GM19351 (cell line): Measurements from ENCODE around the gene ASB4.
"Not testable (repeated sequence)": the region's sequence is repeated elsewhere in the genome, so short reads cannot be mapped to it uniquely, and the experiment has no call there.

Experiments
- ATAC-seq: cut with Tn5 transposase; IDR thresholded peaks from one replicate; pipeline ENCODE4 v1.9.1; 2021; ENCODE audit warnings: mild to moderate bottlenecking, moderate library complexity; ENCODE audit not compliant: unreplicated experiment

The ASB4 gene

DNA sequence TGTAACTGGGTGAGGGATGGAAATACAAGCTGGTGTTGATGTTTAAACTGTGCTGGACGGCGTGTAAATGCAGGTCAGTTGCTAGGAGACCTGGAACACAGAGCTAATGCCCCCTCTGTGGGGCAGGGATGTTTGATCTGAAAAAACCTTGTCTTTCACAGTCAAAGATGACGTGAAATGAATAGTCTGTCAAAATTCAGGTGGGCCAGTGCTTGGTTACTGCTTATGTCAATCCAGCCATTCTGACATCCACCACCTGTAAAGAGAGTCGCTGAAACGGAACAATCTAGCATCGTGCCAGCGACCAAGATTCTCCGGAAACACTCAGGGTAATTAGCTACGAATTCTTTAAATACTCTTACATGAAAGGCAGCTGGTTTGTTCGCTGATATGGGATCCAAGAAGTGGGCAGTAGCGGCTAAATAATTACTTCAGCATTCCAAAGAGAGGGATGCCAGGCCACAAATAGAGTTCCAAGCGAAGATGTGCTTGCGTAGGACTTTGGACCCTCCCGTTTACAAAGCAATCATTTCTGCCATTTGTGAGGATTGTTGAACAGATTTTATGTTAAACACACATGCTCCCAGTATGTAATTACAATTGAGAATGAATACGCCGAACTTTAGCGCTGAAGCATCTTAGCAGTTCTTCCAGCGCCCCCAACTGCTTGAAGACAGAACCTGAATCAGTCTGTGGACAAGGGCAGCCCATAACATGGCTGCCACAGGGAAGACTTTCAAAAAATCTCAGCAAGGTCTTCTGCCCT, 7.3 kb upstream of the ASB4 start:
- ATAC-seq, result no peak

DNA sequence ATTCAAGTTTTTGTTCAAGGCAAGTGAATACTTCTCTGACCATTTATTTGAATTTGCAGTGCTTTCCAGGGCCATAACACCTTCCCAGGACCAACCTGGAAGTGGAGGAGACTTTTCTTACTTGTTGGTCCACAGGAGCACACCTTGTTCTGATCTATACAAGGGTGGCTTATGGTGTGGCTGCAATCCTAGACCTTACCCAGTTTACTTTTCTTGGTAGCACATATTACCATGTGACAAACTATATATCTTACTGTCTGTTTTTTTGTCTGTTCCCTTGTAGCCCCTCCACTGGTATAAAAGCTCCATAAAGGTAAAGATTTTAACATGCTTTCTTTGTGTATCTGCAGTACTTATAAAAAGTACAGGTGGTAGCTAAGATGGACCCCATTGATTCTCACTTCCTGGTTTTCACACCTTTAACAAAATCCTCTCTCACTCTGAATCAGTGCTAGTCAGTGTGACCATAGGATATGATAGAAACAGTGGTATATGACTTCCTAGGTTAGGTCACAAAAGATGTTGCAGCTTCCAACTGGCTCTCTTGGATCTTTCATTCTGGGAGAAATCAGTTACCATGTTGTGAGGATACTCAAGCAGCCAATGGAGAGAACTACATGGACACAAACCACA, 5.6 kb upstream of the ASB4 start:
- ATAC-seq, result peak; percentile 77

DNA sequence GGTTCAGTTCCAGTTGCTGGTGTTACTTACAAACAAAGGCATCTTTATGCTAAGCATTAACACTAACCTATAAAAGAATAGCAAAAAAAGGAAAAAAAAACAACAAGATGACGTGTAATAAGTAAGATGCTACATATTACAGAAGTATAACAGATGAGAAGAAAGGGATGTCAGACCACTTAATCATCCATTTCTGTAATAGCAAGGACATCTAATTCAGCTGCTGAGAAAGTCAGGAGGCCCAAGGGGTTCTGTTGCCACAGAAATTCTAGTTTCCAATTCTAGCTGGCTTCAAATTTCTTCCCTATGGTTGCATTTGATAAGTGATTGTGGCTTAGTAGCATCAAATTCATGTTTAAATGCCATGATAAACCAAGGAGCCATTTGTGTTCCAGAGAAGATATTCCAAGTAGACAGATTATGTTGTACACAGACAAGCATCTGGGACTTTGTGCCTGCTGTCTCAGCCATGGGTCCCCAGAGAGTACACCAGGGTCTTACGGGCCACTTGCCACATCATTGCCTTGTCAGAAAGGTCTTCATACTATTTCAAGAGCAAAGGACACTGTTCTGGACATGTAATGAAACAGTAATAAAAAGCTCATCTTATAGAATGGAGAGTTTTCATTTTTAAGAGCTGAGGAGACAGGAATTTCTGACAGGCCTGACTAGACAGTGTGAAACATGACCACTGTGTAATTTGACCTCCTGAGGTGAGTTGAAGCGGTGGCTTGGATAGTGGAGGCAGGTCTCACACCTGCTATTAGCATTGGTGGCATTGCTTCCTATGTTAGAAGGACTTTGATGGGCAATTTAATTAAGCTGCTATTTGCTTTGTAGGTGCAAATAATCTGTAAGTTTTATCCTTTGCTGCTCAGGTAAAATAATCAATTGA, 4.2 kb upstream of the ASB4 start:
- no peak for ATAC-seq

DNA sequence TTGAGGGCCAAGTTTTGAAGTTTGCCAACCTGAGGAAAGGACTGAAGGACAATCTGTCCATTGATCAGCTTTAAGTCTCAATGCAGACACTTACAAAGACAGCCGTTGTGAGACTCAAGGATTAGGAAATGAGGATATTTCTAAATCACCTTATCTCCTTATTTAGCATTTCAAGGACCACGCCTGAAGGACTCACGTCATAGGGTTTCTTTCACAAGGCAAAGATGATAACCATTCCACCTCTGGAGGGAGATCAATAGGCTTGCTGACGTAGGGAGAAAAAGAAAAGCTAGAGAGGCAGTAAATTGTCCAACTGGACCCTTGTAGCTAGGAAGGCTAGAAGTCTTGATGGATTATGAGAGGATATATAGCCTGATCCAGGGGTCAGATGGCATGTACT, 3.3 kb upstream of the ASB4 start:
- no peak for ATAC-seq

DNA sequence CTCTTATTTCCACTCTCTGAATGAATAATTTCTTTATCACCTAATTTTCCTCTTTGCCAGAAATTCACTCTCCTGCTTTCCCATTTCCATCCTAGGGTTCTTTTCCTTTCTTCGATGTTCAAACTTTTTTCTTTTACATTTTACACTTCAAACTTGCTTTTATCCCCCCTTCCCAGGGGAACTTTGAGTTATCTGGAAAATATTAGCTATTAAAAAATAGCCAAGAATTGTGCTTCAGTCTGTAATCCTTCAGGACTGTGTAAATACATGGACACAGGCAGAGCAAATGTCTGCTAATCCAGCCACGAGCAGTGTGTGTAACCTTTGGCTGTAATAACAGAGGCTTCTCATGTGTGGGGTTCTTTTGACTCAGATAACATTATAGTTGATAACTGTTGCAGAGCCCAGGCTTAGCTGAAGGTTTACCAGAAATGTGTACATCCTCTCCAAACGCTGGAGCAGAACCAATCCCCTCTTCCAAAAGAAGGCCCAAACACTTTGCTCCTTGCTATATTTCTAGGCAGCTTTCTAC, 4.6 kb downstream of the ASB4 start:
- no peak for ATAC-seq

DNA sequence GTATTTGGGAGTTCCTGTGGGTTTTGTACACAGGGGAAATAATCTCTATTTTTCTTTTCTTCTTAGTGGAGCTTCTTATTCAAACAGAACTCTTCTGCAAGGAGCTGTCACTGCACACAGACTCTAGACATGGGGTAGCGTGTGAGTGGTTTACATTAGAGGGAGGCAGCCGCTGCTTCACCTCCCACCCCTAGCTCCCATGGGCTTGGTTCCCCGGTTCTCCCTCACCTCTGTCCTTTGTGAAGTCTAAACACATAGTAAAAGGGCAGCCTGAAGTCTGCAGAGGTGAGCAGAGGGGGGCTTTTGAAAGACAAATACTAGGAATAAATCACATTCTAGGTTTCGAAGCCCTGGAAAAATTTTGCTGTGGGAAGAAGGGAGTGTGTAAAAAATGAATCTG, 5.5 kb downstream of the ASB4 start:
- no peak for ATAC-seq

DNA sequence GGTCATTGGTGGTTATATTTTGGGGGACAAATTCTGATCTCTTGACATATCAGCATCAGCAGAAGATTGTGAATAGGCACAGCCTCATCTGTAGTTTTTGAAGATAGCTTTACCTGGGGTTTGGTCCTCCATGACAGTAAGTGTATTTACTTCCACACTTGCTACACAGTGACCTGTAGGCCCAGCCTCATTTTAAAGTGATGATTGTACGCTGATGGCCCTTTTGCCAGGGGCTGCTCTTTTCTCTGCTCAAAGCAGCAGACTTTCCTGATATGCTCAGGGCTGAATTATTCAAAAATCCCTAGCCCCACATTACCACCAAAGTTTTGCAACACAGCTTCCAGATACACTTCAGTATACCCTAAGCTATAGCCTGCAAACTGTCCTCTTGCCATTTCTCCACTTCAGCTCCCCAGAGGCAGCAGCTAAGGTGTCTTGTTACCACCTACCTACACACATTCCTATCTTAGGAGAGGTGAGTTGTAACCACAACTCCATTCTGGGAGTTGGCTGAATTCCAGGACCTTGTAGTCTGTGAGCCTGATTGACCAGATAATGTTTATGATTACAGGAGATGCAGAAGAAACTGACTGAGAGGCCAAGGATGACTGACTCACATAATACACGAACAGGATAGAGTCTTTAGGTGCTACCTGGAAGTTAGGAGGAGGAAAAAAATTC, 6.0 kb downstream of the ASB4 start:
- ATAC-seq, result no peak

DNA sequence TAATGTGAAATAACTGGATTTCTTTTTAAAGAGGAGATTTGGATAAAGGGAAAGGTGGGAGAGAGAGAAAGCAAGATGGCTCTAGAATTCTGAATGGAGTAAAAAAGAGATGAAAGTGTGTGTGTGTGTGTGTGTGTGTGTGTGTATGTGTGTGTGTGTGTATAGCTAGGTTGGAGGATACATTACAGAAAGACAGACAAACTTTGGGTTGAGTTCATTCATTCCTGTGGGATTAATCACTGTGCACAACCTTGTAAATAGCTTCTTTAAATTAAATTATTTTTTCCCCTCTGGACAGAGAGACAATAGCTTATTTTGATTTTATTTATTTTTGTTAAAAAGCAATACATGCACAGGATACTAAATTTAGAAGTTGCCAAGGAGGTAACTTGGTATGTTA, 7.5 kb downstream of the ASB4 start:
- no peak for ATAC-seq

DNA sequence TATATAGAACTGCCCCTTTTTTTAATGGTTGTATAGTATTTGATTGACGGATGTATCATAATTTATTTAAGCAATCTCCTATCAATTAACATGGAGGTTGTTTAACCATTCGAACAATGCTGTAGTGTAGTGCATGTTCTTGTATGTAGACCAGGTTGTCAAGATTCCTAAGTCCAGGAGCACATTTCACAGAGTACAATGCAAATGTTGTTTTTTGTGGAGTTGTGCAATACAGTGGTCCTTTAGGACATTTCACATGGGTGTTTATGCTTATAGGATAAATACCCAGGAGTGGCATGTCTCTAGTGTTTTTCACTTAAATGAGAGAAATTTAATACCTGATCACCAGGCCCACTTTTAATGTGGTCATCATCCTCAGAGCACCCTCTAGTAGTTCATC, 8.1 kb downstream of the ASB4 start:
- ATAC-seq, result no peak

DNA sequence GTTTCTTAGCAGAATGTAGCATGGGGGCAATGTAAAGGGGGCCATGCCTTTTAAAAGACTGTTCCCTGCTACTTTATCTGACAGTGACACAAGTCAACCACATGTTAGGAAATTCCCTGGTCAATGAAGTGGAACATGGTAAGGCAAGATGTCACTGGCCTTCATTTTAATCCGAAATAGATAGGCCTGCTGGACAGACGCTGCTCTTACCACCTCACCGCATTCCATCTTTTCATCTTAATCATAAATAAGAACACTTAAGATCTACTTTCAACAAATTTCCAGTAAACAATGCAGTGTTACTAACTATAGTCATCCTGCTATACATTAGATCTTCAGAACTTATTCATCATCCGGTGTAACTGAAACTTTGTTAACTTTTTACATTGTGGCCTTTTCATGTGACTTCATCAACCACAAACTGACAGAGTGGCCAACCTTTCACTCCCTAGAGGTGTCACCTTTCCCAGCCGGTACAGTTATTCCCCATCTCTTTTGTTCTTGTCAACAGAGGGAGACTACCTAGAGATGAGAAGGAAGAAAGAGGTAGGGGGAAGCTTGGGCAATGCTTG, 15.6 kb downstream of the ASB4 start:
- ATAC-seq, result peak; percentile 90

DNA sequence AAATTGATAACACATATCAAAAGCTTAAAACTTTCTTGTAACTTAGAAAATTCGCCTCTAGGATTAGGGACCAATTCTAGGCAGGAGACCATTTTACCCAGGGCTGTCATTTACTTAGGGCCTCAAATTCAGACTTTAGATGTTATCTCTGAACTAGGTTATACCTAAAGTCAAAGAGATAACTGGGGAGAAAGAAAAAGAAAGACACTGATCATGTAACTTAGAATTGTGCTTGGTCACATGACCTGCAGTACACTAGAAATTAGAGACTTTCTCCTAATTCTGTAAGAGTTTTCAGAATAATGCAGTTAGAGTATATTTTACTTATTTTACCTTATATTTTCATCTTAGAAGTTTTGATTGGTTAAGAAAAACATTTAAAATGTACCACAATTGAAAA, 16.7 kb downstream of the ASB4 start:
- ATAC-seq, result no peak

DNA sequence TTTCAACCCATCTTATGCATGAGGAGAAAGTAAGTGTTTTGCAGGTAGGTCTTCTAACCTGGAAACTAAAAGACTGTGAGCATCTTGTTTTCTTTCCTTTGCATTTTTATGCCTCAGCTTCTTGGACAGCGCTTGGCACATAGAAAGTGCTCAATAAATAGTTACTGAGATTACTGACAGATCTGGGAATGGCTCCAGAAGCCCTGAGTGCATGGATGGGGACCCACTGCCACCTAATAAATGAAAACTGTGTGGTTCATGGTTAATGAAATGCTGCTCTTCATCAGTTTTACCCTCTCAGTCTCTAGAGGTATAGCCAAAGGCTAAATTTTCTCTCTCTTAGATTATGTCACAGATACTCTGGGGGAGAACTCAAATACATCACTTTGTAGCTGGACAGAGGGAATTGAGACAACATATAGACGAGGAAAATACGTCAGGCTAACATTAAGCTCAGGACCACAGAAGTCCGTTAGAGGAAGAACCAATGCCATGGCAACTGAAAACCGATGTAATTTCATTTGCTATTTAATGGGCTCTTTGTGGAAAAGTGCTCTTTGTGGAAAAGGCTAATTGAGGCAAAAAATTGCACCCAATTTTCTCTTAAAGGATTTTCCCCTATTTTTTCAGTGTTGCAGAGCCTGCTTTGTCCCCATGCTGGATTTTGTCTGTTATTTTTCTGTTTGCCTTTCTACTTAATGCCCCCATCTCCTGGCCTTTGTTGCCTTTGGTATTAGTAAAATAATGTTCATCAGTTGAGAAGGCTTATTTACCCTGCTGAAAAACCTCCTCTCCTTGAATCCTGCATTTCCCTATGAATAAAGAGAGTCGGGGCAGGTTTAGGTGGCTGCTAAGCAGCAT, 17.8 kb downstream of the ASB4 start:
- ATAC-seq, result no peak

DNA sequence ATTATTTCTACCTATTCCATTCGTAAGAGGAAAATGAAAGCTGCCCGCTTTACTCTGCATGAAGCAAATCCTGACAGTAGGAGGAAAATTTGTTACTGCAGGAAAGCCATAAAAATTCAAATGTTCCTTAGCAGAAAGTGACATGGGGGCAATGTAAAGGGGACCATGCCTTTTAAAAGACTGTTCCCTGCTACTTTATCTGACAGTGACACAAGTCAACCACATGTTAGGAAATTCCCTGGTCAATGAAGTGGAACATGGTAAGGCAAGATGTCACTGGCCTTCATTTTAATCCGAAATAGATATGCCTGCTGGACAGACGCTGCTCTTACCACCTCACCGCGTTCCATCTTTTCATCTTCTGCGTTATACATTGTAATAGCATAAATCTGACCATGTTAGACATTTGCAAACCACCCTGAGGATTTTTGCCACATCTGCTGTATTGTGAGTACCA, 18.4 kb downstream of the ASB4 start:
- not testable (repeated sequence) for ATAC-seq

DNA sequence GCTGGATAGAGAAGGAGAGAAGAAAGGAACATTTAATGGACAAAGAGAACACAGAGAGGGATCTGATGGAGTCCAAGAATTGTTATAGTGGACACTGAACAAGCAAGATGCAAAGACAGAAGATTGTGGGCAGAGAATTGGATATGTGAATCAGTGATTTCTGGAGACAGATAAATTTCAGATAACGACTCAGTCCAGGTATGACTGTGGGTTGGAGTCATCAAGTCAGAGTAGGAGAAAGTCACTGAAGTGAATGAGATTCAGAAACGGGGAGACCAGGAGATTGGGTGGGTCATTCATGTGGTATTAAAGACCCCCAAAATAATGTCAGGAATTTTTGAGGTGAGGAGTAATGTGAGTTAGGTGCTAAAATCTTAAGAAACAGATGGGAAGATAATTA, 23.0 kb downstream of the ASB4 start:
- ATAC-seq, result no peak

DNA sequence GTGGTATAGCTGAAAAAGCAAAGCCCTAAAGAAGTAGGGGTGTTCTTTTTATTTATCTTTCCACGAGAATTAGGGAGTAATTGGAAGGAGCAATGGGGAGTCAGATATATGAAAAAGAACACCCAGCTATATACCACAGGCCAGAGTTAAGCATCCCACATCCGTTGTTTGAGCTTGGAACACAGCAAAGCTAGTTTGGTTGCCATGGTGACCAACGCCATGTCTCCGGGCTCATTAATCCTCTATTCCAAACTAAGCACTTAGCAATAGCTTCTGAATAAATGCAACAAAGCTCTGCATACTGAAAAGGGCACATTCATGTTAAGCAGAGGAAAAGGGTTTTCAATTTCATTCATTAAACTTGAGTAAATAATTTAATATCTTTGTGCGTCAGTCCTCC, 23.5 kb downstream of the ASB4 start:
- no peak for ATAC-seq

DNA sequence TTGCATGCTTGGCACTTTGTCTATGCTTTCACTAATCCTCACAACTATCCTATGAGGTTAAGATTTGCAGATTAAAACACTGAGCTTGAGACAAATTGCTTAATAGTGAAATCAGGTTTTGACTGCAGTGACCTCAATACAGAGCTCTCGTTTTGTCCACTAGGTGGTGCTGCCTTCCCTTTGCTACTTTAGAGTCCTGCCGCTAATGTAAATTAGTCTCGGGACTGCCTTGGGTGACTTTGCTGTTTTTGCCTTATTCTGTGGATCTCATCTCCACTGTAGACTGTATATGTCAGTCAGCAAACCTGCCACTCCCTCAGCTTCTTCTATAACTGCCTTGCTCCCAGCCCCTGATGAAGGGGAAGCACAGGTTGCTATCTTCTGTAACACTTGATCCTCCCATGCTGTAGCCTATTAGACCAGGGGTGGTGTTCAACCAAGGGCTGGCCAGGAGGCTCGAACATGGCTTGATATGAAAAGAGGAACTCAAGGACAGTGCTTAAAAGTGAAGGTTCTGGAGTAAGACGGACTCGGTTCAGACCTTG, 26.0 kb downstream of the ASB4 start:
- peak; percentile 90 for ATAC-seq

DNA sequence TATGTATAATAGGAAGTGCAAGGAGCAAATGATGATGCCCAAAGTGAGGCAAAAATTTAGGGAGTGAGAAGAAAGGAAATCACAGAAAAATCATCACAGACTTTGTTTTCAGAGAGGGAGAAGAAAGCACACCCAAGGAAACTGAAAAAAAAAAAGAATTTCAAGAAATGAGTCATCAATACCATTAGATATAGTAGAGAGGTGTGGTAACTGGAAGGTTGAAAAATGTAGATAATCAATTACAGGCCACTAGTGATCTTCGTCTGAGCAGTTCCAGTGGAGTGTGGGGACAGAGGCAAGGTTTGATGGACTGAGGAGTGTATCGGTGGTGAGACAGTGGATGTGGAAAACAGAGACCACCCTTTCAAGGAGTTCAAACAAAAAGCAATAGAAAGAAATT, 31.7 kb downstream of the ASB4 start:
- ATAC-seq, result peak; percentile 72

DNA sequence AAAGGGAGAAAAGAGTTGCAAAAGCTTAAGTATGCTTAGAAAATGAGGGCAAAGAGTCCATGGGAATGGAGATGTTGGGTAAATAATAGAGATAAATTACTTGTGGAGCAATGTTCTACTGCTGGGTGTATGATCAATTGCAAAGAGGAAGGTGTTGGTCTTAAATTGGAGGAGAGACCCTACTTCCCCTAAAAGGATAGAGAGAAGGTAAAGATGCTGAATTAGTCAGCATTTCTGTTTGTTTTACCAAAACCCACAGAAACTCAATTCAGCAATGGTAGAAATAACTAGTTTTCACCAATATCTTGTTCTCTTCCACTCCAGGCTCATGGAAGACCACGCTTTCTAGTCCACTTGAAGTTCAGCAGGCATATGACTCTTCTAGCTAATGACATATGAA, 32.1 kb downstream of the ASB4 start:
- ATAC-seq, result peak; percentile 44

DNA sequence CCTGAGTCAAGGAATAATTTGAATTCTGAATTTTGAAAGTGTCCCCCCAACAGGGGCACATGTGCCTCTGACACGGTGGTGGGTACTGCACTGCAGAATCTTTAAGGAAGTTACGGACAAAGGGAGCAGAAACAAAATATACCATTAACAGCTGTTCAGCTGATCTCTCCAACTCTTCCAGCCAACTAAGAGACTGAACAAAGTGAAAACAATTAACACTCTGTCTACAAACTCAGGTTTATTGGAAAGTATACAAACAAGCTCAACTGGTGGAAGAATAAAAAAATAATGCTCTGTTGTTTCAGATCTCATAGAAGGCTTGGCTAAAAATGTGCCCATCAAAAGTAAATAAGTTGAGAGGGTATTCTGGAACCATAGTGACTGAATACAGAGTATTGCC, 34.4 kb downstream of the ASB4 start:
- ATAC-seq, result no peak
